IMR-90 (cell line): ENCODE data around the gene TTC31. TPM values are rescaled to one million over a fixed set of nuclear protein-coding genes. Genes with fewer than 3 reads are reported as not detected.

Experiments
- ATAC-seq: fragments of 200-7000 bp; cut with Tn5 transposase; 2 replicates; pipeline ENCODE4 v1.9.1; 2020; ENCODE audit warnings: low read depth, mild to moderate bottlenecking, moderate library complexity
- BruUV-seq: library from RNA; stranded (reverse); fragments of 400-500 nt; replicated peaks from 2 replicates; lab custom pipeline; 2021; lab: Mats Ljungman, UMichigan
- CTCF ChIA-PET: fragments of 300-600 bp; formaldehyde crosslinking; extraction: SDS; loops from one replicate; lab custom pipeline; 2021; ENCODE audit warnings: antibody characterized with exemption; lab: Yijun Ruan, JAX
- POLR2A ChIA-PET: fragments of 300-600 bp; sonication (Branson Sonifier 250); formaldehyde crosslinking; loops from one replicate; lab custom pipeline; 2022; ENCODE audit warnings: antibody characterized with exemption; ENCODE audit not compliant: unreplicated experiment; lab: Charles Lee
- DNase-seq: peaks from one replicate; pipeline ENCODE4 v3.0.0; 2013
- H2AFZ ChIP-seq: replicated peaks from 2 replicates; pipeline ENCODE3; 2013; ENCODE audit warnings: low read length, mild to moderate bottlenecking; ENCODE audit not compliant: poor library complexity
- H2AK5ac ChIP-seq: 2 replicates; pipeline ENCODE4 v1.6.1; 2013; ENCODE audit warnings: low read depth, low read length, inconsistent platforms
- H2AK9ac ChIP-seq: replicated peaks from 2 replicates; pipeline ENCODE3; 2013; ENCODE audit warnings: mild to moderate bottlenecking, low read depth, low read length, moderate library complexity; ENCODE audit not compliant: poor library complexity
- H2BK120ac ChIP-seq: 2 replicates; pipeline ENCODE4 v1.6.1; 2013; ENCODE audit warnings: low read depth, low read length, inconsistent platforms
- H2BK15ac ChIP-seq: 3 replicates; pipeline ENCODE4 v1.6.1; 2013; ENCODE audit warnings: low read depth, low read length, inconsistent platforms
- H2BK20ac ChIP-seq: 2 replicates; pipeline ENCODE4 v1.6.1; 2013; ENCODE audit warnings: low read depth, mild to moderate bottlenecking, inconsistent platforms, low read length, moderate library complexity
- H2BK5ac ChIP-seq: 2 replicates; pipeline ENCODE4 v1.6.1; 2013; ENCODE audit warnings: mild to moderate bottlenecking, low read depth, low read length, inconsistent platforms; ENCODE audit not compliant: poor library complexity, severe bottlenecking
- H3K14ac ChIP-seq: replicated peaks from 2 replicates; pipeline ENCODE4 v1.6.1; 2013; ENCODE audit warnings: low read depth, low read length, inconsistent platforms
- H3K18ac ChIP-seq: 2 replicates; pipeline ENCODE4 v1.6.1; 2013; ENCODE audit warnings: low read depth, low read length, control low read depth
- H3K23ac ChIP-seq: 2 replicates; pipeline ENCODE4 v1.6.1; 2013; ENCODE audit warnings: low read depth, low read length, inconsistent platforms
- H3K27ac ChIP-seq: 2 replicates; pipeline ENCODE4 v1.5.1; 2013; ENCODE audit warnings: mild to moderate bottlenecking, control low read depth, low read length; ENCODE audit not compliant: insufficient read depth
- H3K27me3 ChIP-seq: 2 replicates; pipeline ENCODE4 v1.6.1; 2013; ENCODE audit warnings: low read length; ENCODE audit not compliant: control insufficient read depth, insufficient read depth
- H3K36me3 ChIP-seq: 2 replicates; pipeline ENCODE4 v1.6.1; 2013; ENCODE audit warnings: low read length, mixed read lengths; ENCODE audit not compliant: control insufficient read depth, insufficient read depth
- H3K4ac ChIP-seq: 2 replicates; pipeline ENCODE4 v1.6.1; 2013; ENCODE audit warnings: low read depth, low read length, inconsistent platforms
- H3K4me1 ChIP-seq: 2 replicates; pipeline ENCODE4 v1.6.1; 2013; ENCODE audit warnings: low read length, mixed read lengths; ENCODE audit not compliant: control insufficient read depth, insufficient read depth
- H3K4me2 ChIP-seq: 2 replicates; pipeline ENCODE4 v1.6.1; 2013; ENCODE audit warnings: low read depth, mild to moderate bottlenecking, control low read depth, low read length, moderate library complexity
- H3K4me3 ChIP-seq: 2 replicates; pipeline ENCODE4 v1.5.1; 2013; ENCODE audit warnings: low read depth, mild to moderate bottlenecking, control low read depth, low read length, moderate library complexity; ENCODE audit not compliant: insufficient read depth
- H3K56ac ChIP-seq: 2 replicates; pipeline ENCODE4 v1.6.1; 2013; ENCODE audit warnings: low read length, inconsistent platforms; ENCODE audit not compliant: insufficient read depth; ENCODE audit errors: extremely low read depth
- H3K79me1 ChIP-seq, 2 experiments: 2 replicates each; pipeline ENCODE4 v1.6.1; 2013; ENCODE audit warnings: low read length in 2 of 2, inconsistent platforms in 1 of 2, low read depth in 1 of 2
- H3K9ac ChIP-seq: 2 replicates; pipeline ENCODE4 v1.6.1; 2013; ENCODE audit warnings: low read depth, low read length, control low read depth
- H3K9me1 ChIP-seq: 2 replicates; pipeline ENCODE4 v1.6.1; 2013; ENCODE audit warnings: low read length, inconsistent platforms; ENCODE audit not compliant: insufficient read depth
- H3K9me3 ChIP-seq: 2 replicates; pipeline ENCODE4 v1.6.1; 2013; ENCODE audit warnings: low read length; ENCODE audit not compliant: control insufficient read depth, insufficient read depth
- H4K20me1 ChIP-seq: 2 replicates; pipeline ENCODE4 v1.6.1; 2013; ENCODE audit warnings: low read length, inconsistent platforms; ENCODE audit not compliant: insufficient read depth
- H4K5ac ChIP-seq: 2 replicates; pipeline ENCODE4 v1.6.1; 2013; ENCODE audit warnings: mild to moderate bottlenecking, low read depth, low read length, control low read depth
- H4K8ac ChIP-seq, 2 experiments: 2 replicates each; pipeline ENCODE4 v1.6.1; 2013; ENCODE audit warnings: low read depth in 2 of 2, low read length in 2 of 2, control low read depth in 1 of 2, inconsistent platforms in 1 of 2
- H4K91ac ChIP-seq: 2 replicates; pipeline ENCODE4 v1.6.1; 2013; ENCODE audit warnings: low read depth, low read length, inconsistent platforms; ENCODE audit not compliant: insufficient read depth
- CHD1 ChIP-seq: IDR thresholded peaks from 2 replicates; pipeline ENCODE4 v1.6.1; 2012; ENCODE audit warnings: low read depth, low read length, improper control_type of control experiment
- CTCF ChIP-seq: conservative IDR thresholded peaks from 2 replicates; pipeline ENCODE4 v1.5.1; 2012; ENCODE audit warnings: mild to moderate bottlenecking, low read depth, low read length, improper control_type of control experiment
- MXI1 ChIP-seq: IDR thresholded peaks from 2 replicates; pipeline ENCODE4 v1.6.1; 2012; ENCODE audit warnings: low read depth, mild to moderate bottlenecking, low read length, moderate library complexity, borderline replicate concordance
- NFE2L2 ChIP-seq: fragments of 150-350 bp; IDR thresholded peaks from 2 replicates; pipeline ENCODE4 v1.6.1; 2016; ENCODE audit warnings: low read depth, mild to moderate bottlenecking, low read length
- SMC3 ChIP-seq: fragments of 150-350 bp; IDR thresholded peaks from 2 replicates; pipeline ENCODE4 v1.6.1; 2016; ENCODE audit warnings: low read depth, mild to moderate bottlenecking, antibody characterized with exemption, low read length, moderate library complexity
- USF2 ChIP-seq: fragments of 150-350 bp; IDR thresholded peaks from 2 replicates; pipeline ENCODE4 v1.6.1; 2017; ENCODE audit warnings: mild to moderate bottlenecking, antibody characterized with exemption, low read length, low read depth
- WGBS, 2 experiments: methylation state at CpG; one replicate each; pipeline versions ENCODE4 v1.1.5 to v1.1.7; 2013; ENCODE audit warnings: missing lambda C conversion rate in 2 of 2; ENCODE audit not compliant: insufficient read length in 1 of 2; ENCODE audit errors: extremely low coverage in 2 of 2; 5-methylcytosine and 5-hydroxymethylcytosine counted together
- dilution Hi-C: fragments of 300-500 bp; cut with HindIII; formaldehyde crosslinking; loops from one replicate; pipeline ENCODE4 v1.14.3; 2018; ENCODE audit warnings: low sequenced_read_pairs; ENCODE audit not compliant: unreplicated experiment
- in situ Hi-C: fragments of 300-500 bp; cut with MboI; formaldehyde crosslinking; loops from 3 replicates; pipeline ENCODE4 v1.14.3; 2019; ENCODE audit warnings: low sequenced_read_pairs, inconsistent platforms, mixed read lengths
- intact Hi-C: fragments of 100-400 bp; cut with micrococcal nuclease; formaldehyde crosslinking; loops from 2 replicates; pipeline ENCODE4 v1.10.0; 2022
- polyA plus RNA-seq, 3 experiments: library from polyadenylated mRNA; depleted of rRNA; stranded (reverse); fragments of >200 nt; gene quantifications; 2 replicates each; pipeline ENCODE4 v1.2.3, GENCODE V29; 2012; ENCODE audit warnings: low replicate concordance in 1 of 3
- total RNA-seq: library from RNA; depleted of rRNA; stranded (reverse); fragments of >200 nt; gene quantifications from 2 replicates; pipeline ENCODE4 v1.2.3, GENCODE V29; 2012

Gene TTC31
- total and polyA plus RNA-seq, 2 of the 4 experiments (the other 2 are of a cell fraction): 6.3 to 18.8 TPM

- Histone ChIP-seq H3K4me2 (peak within 1 kb of the TSS; percentile 54), H3K14ac (peak within 1 kb of the TSS; percentile 66; the same call in 1 of the 2 replicates), H4K8ac (peak within 1 kb of the TSS; percentile 87 to 98), H3K27me3 (peaks cover 5% of the 10 kb centered on the region; the same call in 1 of the 2 replicates), H2BK120ac (peak within 1 kb of the TSS; percentile 55), H3K56ac (no peak within 1 kb of the TSS; the same call in 1 of the 2 replicates), H3K4me1 (peaks cover 19% of the 10 kb centered on the region), H3K9ac (peak within 1 kb of the TSS; percentile 55), H3K4ac (peak within 1 kb of the TSS; percentile 82), H3K18ac (peak within 1 kb of the TSS; percentile 29), H4K91ac (peak within 1 kb of the TSS; percentile 73), H3K23ac (peak within 1 kb of the TSS; percentile 28; the same call in 1 of the 2 replicates), H4K20me1 (0 out of 2 replicates have a peak, but pooled peaks cover 3% of the 10 kb centered on the region), H2AFZ (peak within 1 kb of the TSS; percentile 94), H3K36me3 (no peaks in the 10 kb centered on the region), H2BK20ac (no peak within 1 kb of the TSS), H2AK5ac (peak within 1 kb of the TSS; percentile 92), H3K4me3 (no peak within 1 kb of the TSS), H4K5ac (peak within 1 kb of the TSS; percentile 86), H2BK15ac (peak within 1 kb of the TSS; percentile 70; the same call in 1 of the 3 replicates), H3K79me1 (peaks cover 18 to 33% of the 10 kb centered on the region in 2 experiments), H3K9me3 (no peaks in the 10 kb centered on the region), H2AK9ac (peak within 1 kb of the TSS; percentile 81), H3K27ac (peak within 1 kb of the TSS; percentile 70; the same call in 1 of the 2 replicates), H3K9me1 (peaks cover 21% of the 10 kb centered on the region), H2BK5ac (peak within 1 kb of the TSS; percentile 59)
- intact Hi-C loops: no loop called here
- no peak for DNase-seq
- ATAC-seq: no peak
- POLR2A ChIA-PET: no interaction called here
- dilution Hi-C loops: no loop called here
- no peak for TF ChIP-seq USF2
- no peak for TF ChIP-seq CHD1
- no peak for TF ChIP-seq NFE2L2
- no peak for TF ChIP-seq MXI1
- no peak for TF ChIP-seq CTCF
- no peak for TF ChIP-seq SMC3
- no TSS peak for BruUV-seq
- CTCF ChIA-PET: no interaction called here
- in situ Hi-C loops: no loop called here
- WGBS, 2 experiments: 47% methylated on average over 33 of the region's 75 CpGs; no CpG with 5 or more reads in 1 of the 2 experiments
These were observed 41.0 kb upstream of the TTC31 start, which contains the start of gene RTKN for GRCh38 chr2:74441690-74442482. Gene RTKN (minus strand): TSS chr2:74441937. CDS start chr2:74441816, 121 bp downstream.
